Hematopoietic multipotent progenitor cell treated with erythropoietin and hydrocortisone succinate and interleukin-3 and kit ligand, for 6 days (in vitro differentiated cells): ENCODE data around the gene TRAPPC6A.

Experiments used
- DNase-seq: peaks from one replicate; pipeline ENCODE4 v3.0.0-alpha.2; 2015

TRAPPC6A gene

DNA sequence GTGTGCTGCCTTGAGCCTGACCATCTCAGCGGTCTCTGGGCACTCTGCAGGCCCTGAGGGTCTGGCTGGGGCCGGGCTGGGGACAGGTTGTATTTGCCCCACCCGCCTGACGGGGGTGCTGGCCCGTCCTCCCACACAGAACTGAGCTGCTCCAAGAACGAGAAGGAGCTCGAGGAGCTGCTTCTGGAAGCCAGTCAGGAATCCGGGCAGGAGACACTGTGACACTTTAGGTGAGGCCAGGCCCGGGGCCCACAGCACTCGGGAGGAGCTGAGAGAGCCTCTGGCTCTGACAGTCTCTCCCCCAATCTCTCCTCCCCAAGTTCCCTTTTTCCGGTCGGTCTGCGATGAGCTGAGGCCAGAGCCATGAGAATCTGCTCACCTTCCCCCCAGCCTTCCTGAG lies 31.8 kb downstream of the TRAPPC6A start:
- no peak for DNase-seq

DNA sequence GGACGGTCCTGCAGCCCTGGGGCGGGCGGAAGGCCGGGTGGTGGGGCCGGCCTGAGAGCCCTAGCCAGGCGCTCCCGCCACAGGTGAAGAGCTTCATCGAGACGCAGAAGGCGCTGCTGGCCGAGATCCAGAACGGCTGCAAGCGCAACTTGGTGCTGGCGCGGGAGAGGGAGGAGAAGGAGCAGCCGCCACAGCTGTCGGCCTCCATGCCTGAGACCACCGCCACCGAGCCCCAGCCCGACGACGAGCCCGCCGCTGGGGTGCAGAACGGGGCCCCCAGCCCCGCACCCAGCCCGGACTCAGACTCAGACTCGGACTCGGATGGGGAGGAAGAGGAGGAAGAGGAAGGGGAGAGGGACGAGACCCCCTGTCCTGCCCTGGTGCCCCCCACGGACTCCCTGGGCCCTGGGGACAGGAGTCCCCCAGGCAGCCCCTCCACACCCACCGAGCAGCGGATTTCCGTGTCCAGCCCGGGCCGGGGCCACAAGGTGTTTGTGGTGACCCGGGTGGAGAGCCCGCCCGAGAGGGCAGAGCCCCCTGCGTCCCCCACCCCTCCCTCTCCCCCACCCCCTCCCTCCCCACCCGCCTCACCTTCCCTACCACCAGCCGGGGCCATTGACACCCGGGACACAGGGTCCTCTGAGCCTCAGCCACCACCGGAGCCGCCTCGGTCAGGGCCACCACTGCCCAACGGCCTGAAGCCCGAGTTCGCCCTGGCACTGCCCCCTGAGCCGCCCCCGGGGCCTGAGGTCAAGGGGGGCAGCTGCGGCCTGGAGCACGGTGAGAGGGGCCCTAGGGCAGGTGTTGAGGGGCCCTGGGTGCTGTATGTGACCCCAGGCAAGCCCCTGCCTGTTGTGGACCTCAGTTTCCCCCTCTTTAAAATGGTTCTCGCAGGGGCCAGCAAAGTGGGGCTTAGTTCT lies 32.5 kb downstream of the TRAPPC6A start:
- no peak for DNase-seq

DNA sequence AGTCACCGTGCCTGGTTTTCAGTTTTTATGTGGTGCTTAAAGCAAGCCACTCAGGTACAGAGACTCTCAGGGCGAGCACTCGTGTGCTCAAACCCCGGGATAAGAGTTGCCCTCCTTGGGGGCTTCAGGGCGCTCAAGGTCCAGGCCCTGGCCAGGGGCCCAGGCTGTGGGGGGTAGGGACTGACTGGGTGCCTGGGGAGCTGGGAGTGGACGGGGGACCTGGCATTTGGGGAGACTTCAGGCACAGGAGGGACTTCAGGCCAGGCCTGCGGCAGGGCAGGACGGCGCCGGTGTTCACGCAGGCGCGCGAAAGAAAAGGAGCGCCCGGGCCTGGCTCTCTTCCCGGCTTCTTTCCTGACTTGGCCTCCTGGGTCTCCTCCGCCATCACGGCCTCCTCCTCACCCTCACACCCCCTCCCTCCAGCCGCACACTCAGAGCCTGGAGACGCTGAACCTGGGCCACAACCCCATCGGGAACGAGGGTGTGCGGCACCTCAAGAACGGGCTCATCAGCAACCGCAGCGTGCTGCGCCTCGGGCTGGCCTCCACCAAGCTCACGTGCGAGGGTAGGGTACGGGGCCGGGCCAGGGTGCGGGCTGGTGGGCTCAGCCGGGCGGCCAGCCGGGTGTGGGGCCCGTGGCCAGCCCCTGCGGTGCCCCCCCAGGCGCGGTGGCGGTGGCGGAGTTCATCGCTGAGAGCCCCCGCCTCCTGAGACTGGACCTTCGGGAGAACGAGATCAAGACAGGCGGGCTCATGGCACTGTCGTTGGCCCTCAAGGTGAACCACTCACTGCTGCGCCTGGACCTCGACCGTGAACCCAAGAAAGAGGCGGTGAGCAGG lies 33.4 kb downstream of the TRAPPC6A start:
- DNase-seq, result no peak

DNA sequence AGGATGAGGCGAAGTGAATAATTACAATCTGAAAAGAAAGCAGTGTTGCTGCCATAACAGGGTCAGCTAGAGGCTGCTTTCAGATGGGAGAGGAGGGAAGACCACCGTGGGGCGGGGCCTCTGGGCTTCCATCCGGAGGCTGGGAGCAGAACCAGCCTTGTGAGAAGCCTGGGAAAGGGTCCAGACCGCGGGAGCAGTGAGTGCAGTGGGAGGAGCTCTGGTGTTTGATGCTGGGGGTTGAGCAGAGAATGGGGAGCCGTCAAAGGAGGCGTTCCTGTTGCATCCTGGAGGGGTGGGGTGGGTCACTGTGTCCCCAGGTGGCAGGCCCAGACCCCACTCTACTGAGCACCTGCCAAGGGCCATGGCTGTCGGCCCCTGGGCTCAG lies 35.3 kb downstream of the TRAPPC6A start:
- DNase-seq, result no peak

DNA sequence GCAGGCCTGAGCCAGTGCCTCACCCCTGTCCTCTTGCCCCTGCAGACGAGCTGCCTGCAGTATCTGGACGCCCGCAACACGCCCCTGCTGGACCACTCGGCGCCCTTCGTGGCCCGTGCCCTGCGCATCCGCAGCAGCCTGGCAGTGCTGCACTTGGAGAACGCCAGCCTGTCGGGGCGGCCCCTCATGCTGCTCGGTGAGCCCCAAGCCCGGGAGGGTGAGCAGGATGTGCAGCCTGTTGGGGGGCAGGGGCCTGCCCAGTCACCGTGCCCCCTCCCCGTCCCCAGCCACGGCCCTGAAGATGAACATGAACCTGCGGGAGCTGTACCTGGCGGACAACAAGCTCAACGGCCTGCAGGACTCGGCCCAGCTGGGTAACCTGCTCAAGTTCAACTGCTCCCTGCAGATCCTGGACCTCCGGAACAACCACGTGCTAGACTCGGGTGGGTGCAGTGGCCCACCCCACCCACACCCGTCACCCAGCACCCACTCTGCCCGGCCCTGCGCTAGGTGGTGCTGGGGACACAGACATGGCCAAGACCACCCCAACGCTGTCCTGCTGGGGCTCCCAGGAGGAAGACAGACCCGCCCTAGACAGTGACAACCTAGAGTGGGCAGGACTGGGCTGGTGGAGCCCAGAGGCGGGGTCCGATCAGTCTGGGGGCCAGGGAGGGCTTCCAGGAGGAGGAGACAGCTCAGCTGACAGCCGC lies 35.9 kb downstream of the TRAPPC6A start:
- no peak for DNase-seq

DNA sequence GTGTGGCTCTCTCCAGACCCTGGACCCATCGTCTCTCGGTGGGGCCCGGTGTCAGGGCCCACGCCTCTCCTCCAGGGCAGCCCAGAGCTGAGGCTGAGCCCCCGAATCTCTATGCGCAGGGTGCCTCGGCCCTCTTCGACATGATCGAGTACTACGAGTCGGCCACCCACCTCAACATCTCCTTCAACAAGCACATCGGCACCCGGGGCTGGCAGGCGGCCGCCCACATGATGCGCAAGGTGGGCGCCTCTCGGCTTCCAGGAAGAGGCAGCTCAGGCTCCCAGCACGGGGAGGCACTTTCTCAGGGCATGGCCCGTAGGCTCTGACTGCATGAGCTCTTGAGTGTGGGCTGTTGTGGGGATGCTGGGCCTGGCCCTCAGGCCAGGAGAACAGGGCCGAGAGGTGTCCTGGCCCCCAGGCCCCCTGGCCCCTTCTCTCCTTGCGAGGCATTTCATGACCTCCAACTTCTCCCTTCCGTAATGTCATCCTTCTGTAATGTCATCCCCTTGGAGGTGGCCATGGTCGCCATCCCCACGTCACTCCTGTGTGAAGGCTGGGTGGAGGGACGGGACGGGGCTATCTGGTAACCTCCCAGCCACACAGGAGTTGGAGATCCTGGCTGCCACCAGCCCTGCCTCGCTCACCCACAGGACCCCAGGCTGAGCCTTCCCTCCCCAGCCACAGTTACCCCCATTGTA lies 36.7 kb downstream of the TRAPPC6A start:
- no peak for DNase-seq

DNA sequence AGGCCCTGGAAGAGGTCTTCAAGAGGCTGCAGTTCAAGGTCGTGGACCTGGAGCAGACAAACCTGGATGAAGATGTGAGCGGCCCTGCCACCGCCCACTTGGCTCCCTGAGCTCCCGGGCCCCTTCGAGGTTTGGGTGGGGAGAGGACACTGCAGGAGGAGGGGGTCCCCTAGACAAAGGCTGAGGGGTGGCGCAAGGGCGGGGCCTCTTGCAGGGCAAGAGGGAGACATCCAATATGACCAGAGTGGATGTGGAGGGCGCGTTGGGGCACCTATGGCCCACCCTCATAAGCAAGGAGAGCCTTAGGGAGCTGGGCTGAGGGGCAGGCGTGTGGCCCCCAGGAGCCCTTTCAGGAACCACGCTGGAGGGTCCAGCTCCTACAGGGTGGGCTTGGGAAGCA lies 37.5 kb downstream of the TRAPPC6A start:
- no peak for DNase-seq

DNA sequence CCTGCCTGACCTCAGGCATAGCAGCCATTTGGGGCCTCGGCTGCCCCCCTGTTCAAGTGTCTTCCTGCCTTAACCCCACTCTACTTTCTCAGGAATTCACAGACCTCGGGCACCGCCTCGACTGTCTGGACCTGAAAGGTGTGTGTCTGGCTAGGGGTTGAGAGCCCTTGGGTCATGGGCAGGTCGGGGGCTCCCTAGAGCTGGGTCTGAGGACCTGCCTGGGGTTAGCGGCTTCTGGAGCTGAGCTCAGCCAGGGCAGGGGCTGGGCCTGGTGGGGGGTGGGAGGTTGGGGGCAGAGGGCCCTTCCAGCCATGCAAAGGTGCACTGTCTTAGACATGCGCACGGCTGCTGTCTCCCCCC lies 37.9 kb downstream of the TRAPPC6A start:
- DNase-seq, result no peak

DNA sequence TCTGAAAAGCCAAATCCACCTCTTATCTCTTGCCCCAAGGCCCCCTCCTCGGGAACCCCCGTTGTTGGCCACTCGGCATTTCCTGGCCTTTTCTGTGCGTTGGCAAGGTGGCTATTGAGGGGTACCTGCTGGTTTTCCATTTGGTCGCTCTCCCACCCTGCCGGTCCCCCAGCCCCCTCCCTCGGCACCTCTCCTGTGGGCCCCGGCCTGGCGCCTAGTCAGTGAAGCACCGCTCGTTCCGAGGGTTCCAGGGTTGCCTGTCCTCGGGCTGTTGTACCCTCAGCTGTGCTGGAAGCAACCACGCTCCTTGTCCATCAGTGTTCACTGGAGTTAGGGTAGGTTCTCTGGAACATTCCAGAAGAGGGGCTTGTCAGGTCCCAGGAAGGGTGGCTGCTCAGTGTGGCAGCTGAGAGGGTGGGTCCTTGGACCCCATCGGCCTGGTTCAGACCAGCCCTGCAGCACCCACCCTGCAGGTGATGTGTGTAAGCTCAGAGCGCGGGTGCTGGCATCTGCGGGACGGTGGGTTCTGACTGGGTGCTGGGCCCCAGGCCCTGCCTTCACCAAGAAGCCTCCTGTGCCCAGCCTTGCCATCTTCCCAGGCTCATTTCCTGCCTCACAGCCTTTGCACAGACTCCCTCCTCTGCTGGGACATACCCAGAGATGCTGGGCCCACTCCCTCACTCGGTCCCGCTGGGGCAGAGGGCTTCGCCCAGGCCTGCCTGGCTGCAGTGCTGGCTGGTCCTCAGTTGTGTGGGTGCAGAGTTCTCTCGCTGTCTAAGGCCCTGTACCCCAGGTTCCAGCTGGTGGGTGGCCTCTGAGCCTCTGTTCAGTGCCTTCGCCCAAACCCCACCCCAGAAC lies 38.5 kb downstream of the TRAPPC6A start:
- DNase-seq, result no peak

DNA sequence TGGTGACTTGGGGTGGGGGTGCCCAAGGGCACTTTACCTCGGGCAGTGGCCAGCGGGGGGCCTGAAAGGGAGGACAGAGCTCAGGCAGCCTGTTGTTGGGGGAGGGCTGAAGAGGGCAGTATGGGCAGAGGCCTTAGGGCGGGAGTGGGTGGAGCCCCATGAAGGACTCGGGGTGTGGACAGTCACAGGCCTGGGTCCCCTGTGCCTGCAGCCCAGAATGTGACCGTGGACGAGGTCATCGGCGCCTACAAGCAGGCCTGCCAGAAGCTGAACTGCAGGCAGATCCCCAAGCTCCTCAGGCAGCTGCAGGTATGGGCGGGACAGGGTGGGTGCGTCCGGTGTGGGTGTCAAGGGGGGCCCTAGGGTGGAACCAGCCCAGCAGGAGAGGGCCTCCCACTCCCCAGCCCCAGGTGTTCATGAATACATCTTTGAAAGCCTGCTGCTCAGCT lies 39.7 kb downstream of the TRAPPC6A start:
- no peak for DNase-seq

DNA sequence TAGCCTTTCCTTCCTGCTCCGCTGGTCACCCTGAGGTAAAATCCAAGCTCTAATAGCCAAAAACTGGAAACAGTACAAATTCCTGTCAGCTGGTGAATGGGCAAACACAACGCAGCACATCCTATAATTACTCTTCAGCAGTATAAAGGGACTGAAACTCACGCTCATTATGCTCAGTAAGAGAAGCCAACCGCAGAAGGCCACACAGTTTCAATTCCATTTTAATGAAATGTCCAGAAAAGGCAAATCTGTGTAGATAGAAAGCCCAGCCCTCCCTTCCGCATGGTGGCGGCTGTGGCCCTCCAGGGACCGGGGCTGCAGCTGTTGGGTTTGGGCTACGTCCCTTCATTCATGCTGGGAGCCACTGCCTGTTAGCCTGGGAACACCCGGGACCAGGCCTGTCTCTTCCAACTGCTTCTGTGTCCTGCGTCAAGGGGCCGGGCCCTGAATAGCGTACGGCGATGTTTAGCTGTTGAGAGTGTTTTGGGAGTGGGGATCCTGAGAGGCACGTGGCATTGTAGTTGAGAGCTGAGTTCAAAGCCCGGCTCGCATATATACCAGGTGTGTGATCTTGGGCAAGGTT lies 40.8 kb downstream of the TRAPPC6A start:
- no peak for DNase-seq

DNA sequence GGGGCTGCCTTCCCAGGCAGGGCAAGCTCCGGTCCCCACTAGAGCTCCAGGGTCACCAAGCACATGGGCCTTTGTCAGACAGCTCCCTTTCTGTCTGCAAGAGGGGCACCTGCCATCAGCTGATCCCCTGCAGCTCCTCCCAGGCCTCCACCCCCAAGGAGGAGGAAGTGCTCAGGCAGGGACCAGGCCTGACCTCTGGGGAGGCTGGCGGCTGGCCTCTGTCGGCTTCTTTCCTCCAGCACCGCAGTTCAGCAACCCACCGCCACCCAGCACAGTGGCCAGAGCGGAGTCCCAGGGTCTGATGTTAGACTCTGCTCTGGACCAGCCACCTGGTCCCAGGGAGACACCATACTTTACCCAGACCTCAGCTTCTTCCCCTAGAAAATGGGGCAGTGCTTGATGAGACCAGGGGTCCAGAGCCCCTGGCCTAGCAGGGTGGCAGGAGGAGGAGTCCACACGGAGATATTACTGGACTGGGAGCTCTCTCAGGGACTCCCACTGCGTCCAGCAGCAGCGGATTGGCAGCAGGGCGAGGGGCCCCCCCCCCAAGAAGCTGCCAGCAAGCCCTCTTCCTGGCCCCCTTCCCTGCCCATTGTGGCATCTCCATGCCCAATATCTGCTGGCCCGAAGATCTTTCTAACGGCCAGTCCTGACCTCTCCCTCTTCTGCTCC lies 41.4 kb downstream of the TRAPPC6A start:
- DNase-seq, result no peak

DNA sequence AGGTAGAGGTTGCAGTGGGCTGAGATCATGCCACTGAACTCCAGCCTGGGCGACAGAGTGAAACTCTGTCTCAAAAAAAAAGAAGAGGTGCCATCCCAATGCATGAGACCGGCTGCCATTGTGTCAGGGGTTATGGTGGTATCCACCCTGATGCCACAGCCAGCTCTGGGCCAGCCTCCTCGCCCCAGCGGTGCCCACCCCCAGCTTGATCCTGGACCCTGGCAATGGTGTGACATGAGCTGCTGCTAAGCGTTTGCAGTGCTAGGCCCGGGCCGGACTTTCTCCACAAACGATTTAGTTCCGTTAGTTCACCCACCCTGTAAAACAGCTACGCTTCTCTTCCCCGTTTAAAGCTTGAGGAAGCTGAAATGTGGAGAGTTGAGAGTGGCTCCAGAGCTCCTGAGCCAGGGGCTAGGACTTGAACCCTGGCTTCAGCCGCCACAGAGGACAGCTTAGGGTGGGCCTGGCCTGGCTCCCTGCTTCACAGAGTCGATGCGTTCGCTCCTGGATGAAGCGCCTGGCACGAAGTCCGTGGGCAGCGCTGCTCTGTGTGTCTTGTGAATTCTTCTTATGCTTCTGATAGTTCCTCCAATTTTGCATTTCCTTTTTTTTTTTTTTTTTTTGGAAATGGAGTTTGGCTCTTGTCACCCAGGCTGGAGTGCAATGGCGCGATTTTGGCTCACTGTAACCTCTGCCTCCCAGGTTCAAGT lies 42.7 kb downstream of the TRAPPC6A start:
- no peak for DNase-seq

DNA sequence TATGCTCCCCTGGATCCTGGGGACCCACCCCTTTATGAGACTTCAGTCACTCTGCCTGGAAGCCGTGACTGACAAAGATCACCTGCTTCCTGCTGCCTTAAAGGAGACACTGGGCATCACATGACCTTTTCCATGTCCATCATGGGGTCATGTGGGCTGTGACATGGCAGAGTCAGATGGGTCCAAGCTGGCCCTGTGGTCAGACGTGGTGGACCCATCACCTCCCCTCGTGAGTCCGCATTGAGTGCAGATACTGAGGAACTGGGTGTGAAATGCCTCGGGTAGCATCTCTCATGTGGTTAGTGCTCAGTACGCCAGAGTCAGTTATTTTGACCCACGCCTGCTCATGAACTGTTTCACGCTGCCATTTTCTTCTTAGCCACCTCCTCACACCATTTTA lies 44.4 kb downstream of the TRAPPC6A start:
- no peak for DNase-seq

DNA sequence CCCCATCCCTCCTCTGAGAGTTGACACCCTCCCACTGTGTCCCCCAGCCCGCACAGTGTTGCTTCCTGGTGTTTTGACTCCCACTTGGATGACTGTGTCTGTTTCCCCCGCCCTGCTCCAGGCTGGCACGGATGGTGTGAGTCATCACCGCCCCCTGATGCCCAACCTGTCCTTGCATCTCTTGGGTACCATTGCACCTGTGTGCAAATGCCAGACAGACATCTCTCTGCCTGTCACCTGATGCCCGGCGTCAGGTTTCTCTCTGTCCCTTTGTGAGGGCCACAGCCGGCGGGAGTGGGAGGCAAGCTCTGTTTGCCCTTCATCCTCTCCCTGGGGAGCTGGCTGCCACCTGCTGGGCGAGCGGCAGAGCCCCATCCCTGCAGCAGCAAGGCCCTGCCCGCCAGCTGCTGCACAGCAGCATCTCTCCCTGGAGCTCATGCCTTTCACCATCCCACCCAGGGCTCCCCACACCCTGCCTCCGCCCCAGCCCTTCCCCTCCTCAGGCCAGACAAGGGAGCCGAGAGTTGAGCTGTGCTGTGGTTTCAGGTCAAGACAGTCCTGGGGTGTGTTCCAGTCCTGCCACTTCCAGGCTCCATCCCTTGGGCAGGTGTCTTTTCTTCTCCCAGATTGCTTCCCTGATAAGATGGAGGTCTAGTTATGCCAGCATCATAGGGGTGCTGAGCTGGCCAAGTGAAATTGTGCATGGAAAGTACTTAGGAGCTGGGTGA lies 47.0 kb downstream of the TRAPPC6A start:
- no peak for DNase-seq

DNA sequence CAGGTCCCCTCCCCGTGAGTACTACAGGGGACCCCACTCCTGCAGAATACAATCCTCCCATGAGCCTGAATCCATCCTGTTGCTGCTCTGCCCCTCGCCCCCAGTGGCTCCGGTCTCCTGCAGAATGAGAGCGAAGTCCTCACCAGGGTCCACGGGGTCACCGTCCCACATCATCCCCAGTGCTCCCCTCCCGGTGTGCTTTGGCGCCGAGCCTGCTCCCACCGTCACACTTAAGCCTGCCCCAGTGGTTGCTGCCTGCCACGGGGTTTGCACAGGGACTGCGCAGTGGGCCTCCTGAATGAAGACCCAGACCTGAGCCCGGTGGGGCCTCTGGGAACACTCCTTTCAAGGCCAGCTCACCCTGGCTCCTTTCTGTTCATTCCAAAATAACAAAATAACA lies 47.8 kb downstream of the TRAPPC6A start:
- DNase-seq, result no peak

DNA sequence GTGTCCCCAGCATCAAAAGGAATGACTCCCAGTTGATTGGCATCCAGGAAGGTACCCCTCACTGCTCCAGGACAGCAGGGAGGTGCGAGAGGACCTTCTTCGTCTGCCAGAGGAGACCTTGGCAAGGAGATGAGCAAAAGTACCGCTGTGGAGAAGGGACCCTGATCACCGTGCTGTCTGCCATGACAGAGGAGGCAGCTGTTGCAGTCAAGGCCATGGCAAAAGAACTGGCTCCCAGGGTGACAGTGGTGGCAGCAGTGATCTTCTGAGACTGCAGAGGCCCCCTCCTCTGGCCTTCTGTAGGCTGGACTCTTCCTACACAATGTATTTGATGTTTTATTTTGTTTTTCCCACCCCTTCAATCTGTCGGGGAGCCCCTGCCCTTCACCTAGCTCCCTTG lies 49.2 kb downstream of the TRAPPC6A start:
- DNase-seq, result no peak

DNA sequence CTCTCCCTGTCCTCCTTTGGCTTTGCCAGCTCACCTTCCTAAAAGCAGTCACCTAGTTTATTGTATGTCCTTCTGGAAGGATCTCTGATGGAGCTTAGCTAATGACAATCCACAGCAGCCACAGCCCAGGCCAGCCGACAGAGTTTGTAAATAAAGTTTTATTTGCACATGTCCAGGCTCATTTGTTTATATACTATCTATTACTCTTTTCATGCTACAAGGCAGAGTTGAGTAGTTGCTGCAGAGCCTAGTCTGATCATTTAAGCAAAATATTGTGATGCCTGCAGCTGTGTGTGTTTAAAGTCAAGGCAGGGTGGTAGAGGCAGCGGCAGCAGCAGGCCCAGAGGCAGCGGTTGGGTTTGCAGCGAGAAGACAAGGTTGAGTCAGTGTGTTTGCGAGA lies 49.9 kb downstream of the TRAPPC6A start:
- DNase-seq, result no peak

DNA sequence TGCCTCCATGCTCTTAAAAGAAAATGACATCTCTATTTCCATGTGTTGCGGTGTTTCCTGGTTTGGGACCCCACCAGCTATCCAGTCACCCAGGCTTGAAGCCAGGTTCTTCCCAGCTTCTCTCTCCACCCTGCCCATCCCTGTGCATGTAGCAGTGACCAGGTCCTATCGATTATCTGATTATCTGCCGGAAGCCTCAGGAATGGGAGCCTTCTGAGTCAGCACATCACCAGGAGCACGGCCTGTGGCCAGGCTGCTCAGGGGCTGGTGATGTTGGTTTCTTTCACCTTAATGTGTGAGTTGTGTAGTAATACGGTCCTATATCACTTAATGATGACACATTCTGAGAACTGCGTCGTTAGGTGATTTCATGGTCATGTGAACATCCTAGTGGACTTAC lies 51.4 kb downstream of the TRAPPC6A start:
- DNase-seq, result no peak
